CD4-positive, alpha-beta T cell (primary cell): ENCODE results near the gene PLOD1. TPM values are rescaled to one million over a fixed set of nuclear protein-coding genes. Genes with fewer than 3 reads are reported as not detected.

Experiments used
- ATAC-seq: fragments of 200-7000 bp; cut with Tn5 transposase; one replicate; pipeline ENCODE4 v1.10.0; 2022; ENCODE audit warnings: mild to moderate bottlenecking; ENCODE audit not compliant: poor library complexity
- CTCF ChIA-PET: fragments of 350-600 bp; sonication (Branson Sonifier 250); formaldehyde crosslinking; loops from one replicate; lab custom pipeline; 2021; ENCODE audit warnings: antibody characterized with exemption, inconsistent platforms; lab: Charles Lee
- POLR2A ChIA-PET: fragments of 350-600 bp; sonication (Branson Sonifier 250); formaldehyde crosslinking; loops from one replicate; lab custom pipeline; 2021; ENCODE audit warnings: antibody characterized with exemption, inconsistent platforms; lab: Charles Lee
- DNase-seq, 14 experiments: peaks; one replicate each; pipeline ENCODE4 v3.0.0-alpha.2; 2013 to 2020; ENCODE audit warnings: mixed read lengths in 2 of 14
- H3K27ac ChIP-seq, 2 donors: one replicate each; pipeline versions ENCODE4 v1.5.1 to v1.7.0; 2013; ENCODE audit warnings: low read length in 2 of 2, low read depth in 1 of 2, mild to moderate bottlenecking in 1 of 2
- H3K27me3 ChIP-seq, 2 experiments: 1 replicate in 1 of 2; 2 replicates in 1 of 2; pipeline versions ENCODE4 v1.6.1 to v1.7.0; 2013; ENCODE audit warnings: low read length in 2 of 2, control low read depth in 1 of 2, mild to moderate bottlenecking in 1 of 2, moderate library complexity in 1 of 2; ENCODE audit not compliant: insufficient read depth in 2 of 2, control insufficient read depth in 1 of 2
- H3K36me3 ChIP-seq: one replicate; pipeline ENCODE4 v1.6.1; 2013; ENCODE audit warnings: low read length, control low read depth; ENCODE audit not compliant: insufficient read depth
- H3K4me1 ChIP-seq: one replicate; pipeline ENCODE4 v1.6.1; 2013; ENCODE audit warnings: low read length, control low read depth; ENCODE audit not compliant: insufficient read depth
- H3K4me3 ChIP-seq: one replicate; pipeline ENCODE4 v1.5.1; 2013; ENCODE audit warnings: mild to moderate bottlenecking, low read length, moderate library complexity
- H3K9me3 ChIP-seq, 2 experiments: 1 replicate in 1 of 2; 2 replicates in 1 of 2; pipeline versions ENCODE4 v1.6.1 to v1.7.0; 2013; ENCODE audit warnings: low read length in 2 of 2, mild to moderate bottlenecking in 2 of 2, control low read depth in 1 of 2, moderate library complexity in 1 of 2; ENCODE audit not compliant: control insufficient read depth in 1 of 2, insufficient read depth in 1 of 2
- H3K27ac Mint-ChIP-seq: one replicate; pipeline ENCODE4 v1.8.0; 2020; ENCODE audit warnings: mixed read lengths
- H3K27me3 Mint-ChIP-seq: one replicate; pipeline ENCODE4 v1.8.0; 2021; ENCODE audit warnings: mixed read lengths
- H3K36me3 Mint-ChIP-seq: one replicate; pipeline ENCODE4 v1.8.0; 2021; ENCODE audit warnings: low read depth, mixed read lengths
- H3K4me1 Mint-ChIP-seq: one replicate; pipeline ENCODE4 v1.8.0; 2021; ENCODE audit warnings: low read depth, mixed read lengths
- H3K4me3 Mint-ChIP-seq: one replicate; pipeline ENCODE4 v1.8.0; 2020; ENCODE audit warnings: mild to moderate bottlenecking, mixed read lengths
- H3K9me3 Mint-ChIP-seq: one replicate; pipeline ENCODE4 v1.8.0; 2020; ENCODE audit warnings: mixed read lengths
- CTCF ChIP-seq: fragments of 200-600 bp; IDR thresholded peaks from one replicate; pipeline ENCODE4 v1.8.0; 2022; ENCODE audit warnings: antibody characterized with exemption, mild to moderate bottlenecking
- intact Hi-C, 2 experiments: fragments of 100-400 bp; cut with DNase I in 1 of 2; cut with micrococcal nuclease in 1 of 2; formaldehyde crosslinking; loops; one replicate each; pipeline versions ENCODE4 v1.15.1 to v1.9.0; 2023 to 2025; cut with DNase I, micrococcal nuclease
- total RNA-seq, 174 experiments: library from RNA in 2 of 174; stranded (reverse) in 2 of 174; gene quantifications; one replicate each; pipeline ENCODE4 v1.2.3 and lab custom pipeline; 2021 to 2026

PLOD1 gene
- total RNA-seq, 2 experiments from 2014 or later: 1.6 to 1.8 TPM

GRCh38 chr1:12003762-12004161 is 69.2 kb downstream of the PLOD1 start:
- DNase-seq: no peak
- no peaks in the 10 kb centered on the region for H3K9me3 ChIP-seq
- Mint-ChIP-seq H3K9me3 (no peaks in the 10 kb centered on the region), H3K27ac (no peak overlapping the region), H3K4me1 (no peaks in the 10 kb centered on the region), H3K27me3 (no peaks in the 10 kb centered on the region), H3K4me3 (no peak overlapping the region), H3K36me3 (peaks cover 87% of the 10 kb centered on the region)
- no peak overlapping the region for H3K27ac ChIP-seq
- no peak for TF ChIP-seq CTCF
- POLR2A ChIA-PET: interaction anchor here (1.2 kb wide), 1 partner anchor 18 kb away, joined by 3 read pairs; no protein-coding TSS in a partner anchor
- no peaks in the 10 kb centered on the region for H3K27me3 ChIP-seq
- H3K36me3 ChIP-seq: peaks cover 67% of the 10 kb centered on the region
- H3K4me3 ChIP-seq: no peak overlapping the region
- no peaks in the 10 kb centered on the region for H3K4me1 ChIP-seq
- intact Hi-C loops: no loop called here
- CTCF ChIA-PET: no interaction called here
- ATAC-seq: no peak

- ATAC-seq (no peak), DNase-seq (no peak)
- Histone ChIP-seq H3K9me3 (no peaks in the 10 kb centered on the region), H3K4me3 (no peak overlapping the region), H3K36me3 (peaks cover 70% of the 10 kb centered on the region), H3K27me3 (no peaks in the 10 kb centered on the region), H3K27ac (no peak overlapping the region), H3K4me1 (no peaks in the 10 kb centered on the region)
- intact Hi-C loops: no loop called here
- no peaks in the 10 kb centered on the region for H3K27me3 Mint-ChIP-seq
- H3K9me3 Mint-ChIP-seq: no peaks in the 10 kb centered on the region
- H3K4me1 Mint-ChIP-seq: no peaks in the 10 kb centered on the region
- no peak overlapping the region for H3K4me3 Mint-ChIP-seq
- ChIA-PET POLR2A (no interaction called here), CTCF (no interaction called here)
- no peak overlapping the region for H3K27ac Mint-ChIP-seq
- peaks cover 84% of the 10 kb centered on the region for H3K36me3 Mint-ChIP-seq
- no peak for TF ChIP-seq CTCF
Observed at GRCh38 chr1:12005488-12006166, 71.1 kb downstream of the PLOD1 start.

GRCh38 chr1:12006167-12006921 is 71.8 kb downstream of the PLOD1 start:
- Histone ChIP-seq H3K4me3 (no peak overlapping the region), H3K27ac (no peak overlapping the region), H3K27me3 (no peaks in the 10 kb centered on the region), H3K4me1 (no peaks in the 10 kb centered on the region), H3K9me3 (no peaks in the 10 kb centered on the region), H3K36me3 (peaks cover 76% of the 10 kb centered on the region)
- Mint-ChIP-seq H3K27ac (no peak overlapping the region), H3K36me3 (peaks cover 86% of the 10 kb centered on the region), H3K4me3 (no peak overlapping the region), H3K4me1 (no peaks in the 10 kb centered on the region), H3K9me3 (no peaks in the 10 kb centered on the region), H3K27me3 (no peaks in the 10 kb centered on the region)
- ChIA-PET POLR2A (no interaction called here), CTCF (no interaction called here)
- intact Hi-C loops: no loop called here
- DNase-seq (no peak), ATAC-seq (no peak)
- TF ChIP-seq CTCF: no peak
